OCI-LY1 (cell line): Measurements from ENCODE around the gene SCLT1.

ENCODE experiments used
- H2AFZ ChIP-seq: fragments of 200-600 bp; sonication (generic), shearing (Covaris generic); 2 replicates; pipeline ENCODE4 v1.6.0; 2014; ENCODE audit warnings: antibody characterized with exemption, mild to moderate bottlenecking, low read length
- H3F3A ChIP-seq: fragments of 200-600 bp; sonication (generic), shearing (Covaris generic); 2 replicates; pipeline ENCODE4 v1.6.0; 2014; ENCODE audit warnings: mild to moderate bottlenecking, antibody characterized with exemption, low read length, moderate library complexity; ENCODE audit not compliant: insufficient read depth
- H3K27ac ChIP-seq: fragments of 200-600 bp; sonication (generic); 2 replicates; pipeline ENCODE4 v1.5.1; 2014; ENCODE audit warnings: low read length, mixed run types, mild to moderate bottlenecking, low read depth; ENCODE audit not compliant: poor library complexity, severe bottlenecking
- H3K27me3 ChIP-seq: fragments of 200-600 bp; sonication (generic); 2 replicates; pipeline ENCODE4 v1.6.0; 2014; ENCODE audit warnings: antibody characterized with exemption, mild to moderate bottlenecking, low read length, moderate library complexity; ENCODE audit not compliant: insufficient read depth
- H3K36me3 ChIP-seq: fragments of 200-600 bp; sonication (generic); 2 replicates; pipeline ENCODE4 v1.6.1; 2014; ENCODE audit warnings: mild to moderate bottlenecking, antibody characterized with exemption, low read length, moderate library complexity, mixed read lengths; ENCODE audit not compliant: insufficient read depth
- H3K4me1 ChIP-seq: fragments of 200-600 bp; sonication (generic); 2 replicates; pipeline ENCODE4 v1.5.1; 2014; ENCODE audit warnings: mild to moderate bottlenecking, low read length, moderate library complexity; ENCODE audit not compliant: insufficient read depth, severe bottlenecking
- H3K4me2 ChIP-seq: fragments of 200-600 bp; sonication (generic), shearing (Covaris generic); 2 replicates; pipeline ENCODE4 v1.6.1; 2014; ENCODE audit warnings: low read length
- H3K4me3 ChIP-seq: fragments of 200-600 bp; sonication (generic); 2 replicates; pipeline ENCODE4 v1.5.1; 2014; ENCODE audit warnings: low read length, low read depth, mild to moderate bottlenecking, mixed read lengths; ENCODE audit not compliant: poor library complexity, severe bottlenecking
- H3K79me2 ChIP-seq: fragments of 200-600 bp; shearing (Covaris generic); 2 replicates; pipeline ENCODE4 v1.6.1; 2016; ENCODE audit warnings: mixed run types, low read length, mixed read lengths; ENCODE audit not compliant: insufficient read depth
- H3K9ac ChIP-seq: fragments of 200-600 bp; sonication (generic), shearing (Covaris generic); 2 replicates; pipeline ENCODE4 v1.6.1; 2014; ENCODE audit warnings: mild to moderate bottlenecking, low read length, mixed read lengths
- H3K9me2 ChIP-seq: fragments of 200-600 bp; sonication (generic), shearing (Covaris generic); 2 replicates; pipeline ENCODE4 v1.6.1; 2014; ENCODE audit warnings: low read depth, mild to moderate bottlenecking, low read length, mixed read lengths
- H3K9me3 ChIP-seq: fragments of 200-600 bp; shearing (Covaris generic); 2 replicates; pipeline ENCODE4 v1.6.1; 2014; ENCODE audit warnings: low read length, mixed read lengths
- H4K20me1 ChIP-seq: fragments of 200-600 bp; sonication (generic), shearing (Covaris generic); 2 replicates; pipeline ENCODE4 v1.6.0; 2016; ENCODE audit warnings: mild to moderate bottlenecking, low read length; ENCODE audit not compliant: insufficient read depth
- EZH2 ChIP-seq: fragments of 200-600 bp; sonication (generic), shearing (Covaris generic); IDR thresholded peaks from 2 replicates; pipeline ENCODE4 v1.8.0; 2017; ENCODE audit warnings: borderline replicate concordance, mixed run types, mild to moderate bottlenecking, antibody characterized with exemption, low read length, moderate library complexity, mixed read lengths
- TF ChIP-seq, protein P1 (sequence below): fragments of 200-600 bp; sonication (generic), shearing (Covaris generic); IDR thresholded peaks from 2 replicates; pipeline ENCODE4 v1.5.1; 2017; ENCODE audit warnings: mild to moderate bottlenecking, antibody characterized with exemption, low read length, moderate library complexity, mixed read lengths

SCLT1 gene

DNA sequence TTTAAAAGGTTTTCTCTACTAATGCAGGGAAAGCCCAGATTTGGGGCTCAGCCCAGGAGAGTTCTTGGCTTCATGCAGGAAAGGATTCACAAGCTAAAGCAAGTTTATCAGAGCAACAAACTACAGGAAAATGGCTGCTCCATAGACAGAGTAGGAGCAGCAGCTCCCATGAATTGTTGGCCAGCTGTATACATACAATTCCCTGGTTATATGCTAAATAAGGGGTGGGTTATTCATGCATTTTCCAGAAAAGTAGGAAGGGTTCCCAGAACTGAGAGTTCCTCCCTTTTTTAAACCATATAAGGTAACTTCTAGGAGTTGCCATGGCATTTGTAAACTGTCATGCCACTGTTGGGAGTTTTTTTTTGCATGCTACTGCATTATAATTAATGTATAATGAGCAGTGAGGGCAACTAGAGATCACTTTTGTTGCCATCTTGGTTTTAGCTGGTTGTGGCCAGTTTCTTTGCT, 5.2 kb upstream of the SCLT1 start:
- Histone ChIP-seq H3K79me2 (no peaks in the 10 kb centered on the region), H3K4me1 (peaks cover 25% of the 10 kb centered on the region), H3K4me3 (no peak overlapping the region), H2AFZ (no peak overlapping the region), H3K4me2 (no peak overlapping the region), H3K36me3 (no peaks in the 10 kb centered on the region), H4K20me1 (no peaks in the 10 kb centered on the region), H3K27me3 (no peaks in the 10 kb centered on the region), H3K9me2 (no peaks in the 10 kb centered on the region), H3K9me3 (no peaks in the 10 kb centered on the region), H3K27ac (no peak overlapping the region), H3K9ac (no peak overlapping the region), H3F3A (no peaks in the 10 kb centered on the region; the same call in 1 of the 2 replicates)
- no peak for TF ChIP-seq EZH2

DNA sequence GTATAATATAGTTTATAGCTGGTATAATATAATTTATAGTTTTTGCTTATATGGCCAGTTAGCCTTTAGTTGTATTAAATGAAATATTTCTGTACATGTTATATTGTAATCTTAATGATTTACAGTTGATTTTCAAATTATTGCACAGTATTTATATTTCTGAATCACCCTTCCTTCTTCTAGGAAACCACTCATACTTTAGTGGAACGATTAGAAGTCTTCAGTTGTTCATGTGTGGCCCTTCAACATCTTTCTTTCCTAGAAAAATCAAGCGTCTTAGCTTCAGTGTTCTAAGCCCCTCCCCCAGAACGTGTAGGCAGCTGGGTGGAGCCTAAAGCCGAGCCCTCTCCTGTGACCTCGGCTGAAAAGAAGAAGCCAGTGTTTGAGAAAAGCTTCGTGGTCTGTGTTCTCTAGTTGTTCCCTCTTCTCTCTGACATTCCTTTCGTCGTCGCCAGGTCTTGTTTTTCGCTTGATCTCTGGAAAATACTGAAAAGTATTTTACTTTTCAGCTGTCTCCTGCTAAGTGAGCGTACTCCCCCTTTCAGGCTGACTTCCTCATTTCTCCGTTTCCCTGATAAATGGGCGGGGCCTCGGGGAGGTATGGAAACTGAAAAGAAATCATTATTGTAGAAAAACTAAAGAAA, 2.6 kb upstream of the SCLT1 start, which contains the start of gene C4orf33:
C4orf33 (plus strand) TSS at position 342 of the 644 bp plus-strand sequence. CDS start 6,459 bp downstream, outside the sequence.
- Histone ChIP-seq H3K79me2 (peaks cover 19% of the 10 kb centered on the region), H3K27ac (no peak within 1 kb of the TSS), H3K27me3 (no peaks in the 10 kb centered on the region), H3K4me3 (peak within 1 kb of the TSS; percentile 64), H3K4me2 (peak within 1 kb of the TSS; percentile 91), H3F3A (no peaks in the 10 kb centered on the region; the same call in 1 of the 2 replicates), H3K4me1 (peaks cover 39% of the 10 kb centered on the region), H3K9me2 (no peaks in the 10 kb centered on the region), H2AFZ (peak within 1 kb of the TSS; percentile 30), H3K36me3 (no peaks in the 10 kb centered on the region), H3K9ac (peak within 1 kb of the TSS; percentile 58), H3K9me3 (no peaks in the 10 kb centered on the region), H4K20me1 (no peaks in the 10 kb centered on the region)
- no peak for TF ChIP-seq EZH2
- TF ChIP-seq, protein P1, sequence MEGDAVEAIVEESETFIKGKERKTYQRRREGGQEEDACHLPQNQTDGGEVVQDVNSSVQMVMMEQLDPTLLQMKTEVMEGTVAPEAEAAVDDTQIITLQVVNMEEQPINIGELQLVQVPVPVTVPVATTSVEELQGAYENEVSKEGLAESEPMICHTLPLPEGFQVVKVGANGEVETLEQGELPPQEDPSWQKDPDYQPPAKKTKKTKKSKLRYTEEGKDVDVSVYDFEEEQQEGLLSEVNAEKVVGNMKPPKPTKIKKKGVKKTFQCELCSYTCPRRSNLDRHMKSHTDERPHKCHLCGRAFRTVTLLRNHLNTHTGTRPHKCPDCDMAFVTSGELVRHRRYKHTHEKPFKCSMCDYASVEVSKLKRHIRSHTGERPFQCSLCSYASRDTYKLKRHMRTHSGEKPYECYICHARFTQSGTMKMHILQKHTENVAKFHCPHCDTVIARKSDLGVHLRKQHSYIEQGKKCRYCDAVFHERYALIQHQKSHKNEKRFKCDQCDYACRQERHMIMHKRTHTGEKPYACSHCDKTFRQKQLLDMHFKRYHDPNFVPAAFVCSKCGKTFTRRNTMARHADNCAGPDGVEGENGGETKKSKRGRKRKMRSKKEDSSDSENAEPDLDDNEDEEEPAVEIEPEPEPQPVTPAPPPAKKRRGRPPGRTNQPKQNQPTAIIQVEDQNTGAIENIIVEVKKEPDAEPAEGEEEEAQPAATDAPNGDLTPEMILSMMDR = no peak

DNA sequence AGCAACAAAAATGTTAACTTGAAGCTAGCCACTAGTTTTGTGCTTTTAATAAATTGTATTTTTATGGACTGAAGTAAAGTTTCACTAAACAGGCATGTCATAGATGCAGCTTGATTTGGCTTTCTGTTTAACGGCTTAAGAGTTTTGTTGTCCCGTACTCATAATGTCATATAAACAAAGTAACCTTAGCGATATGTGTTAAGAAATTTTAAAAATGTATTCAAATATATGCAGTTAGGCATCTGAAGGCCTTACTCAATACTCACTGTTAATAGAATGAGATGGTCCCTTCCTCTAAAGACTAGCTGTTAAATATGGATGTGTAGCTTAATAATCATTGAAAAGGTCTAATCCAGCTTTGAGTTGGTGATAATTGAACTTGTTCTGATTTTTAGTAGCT, 1.0 kb upstream of the SCLT1 start:
- Histone ChIP-seq H3K9ac (peak overlapping the region; percentile 89; the same call in 1 of the 2 replicates), H3K79me2 (peaks cover 31% of the 10 kb centered on the region), H3K36me3 (peaks cover 4% of the 10 kb centered on the region; the same call in 1 of the 2 replicates), H3K4me3 (peak overlapping the region; percentile 95), H3K9me2 (no peaks in the 10 kb centered on the region), H3K27me3 (no peaks in the 10 kb centered on the region), H3K9me3 (no peaks in the 10 kb centered on the region), H3K4me2 (peak overlapping the region; percentile 91), H4K20me1 (no peaks in the 10 kb centered on the region), H3K4me1 (peaks cover 50% of the 10 kb centered on the region), H3F3A (no peaks in the 10 kb centered on the region; the same call in 1 of the 2 replicates), H2AFZ (no peak overlapping the region), H3K27ac (no peak overlapping the region)
- TF ChIP-seq EZH2 = no peak
- TF ChIP-seq, protein P1 = no peak
